NCI-H2171 (cell line): ENCODE data around the gene ICE1.
A peak's percentile ranks its signal among the peaks of the same experiment; 100 is the strongest.
"Not testable (repeated sequence)": the region's sequence is repeated elsewhere in the genome, so short reads cannot be mapped to it uniquely, and the experiment has no call there.

Experiments
- DNase-seq: peaks from one replicate; lab custom pipeline; 2025; lab: John Stamatoyannopoulos, UW

Gene ICE1

DNA sequence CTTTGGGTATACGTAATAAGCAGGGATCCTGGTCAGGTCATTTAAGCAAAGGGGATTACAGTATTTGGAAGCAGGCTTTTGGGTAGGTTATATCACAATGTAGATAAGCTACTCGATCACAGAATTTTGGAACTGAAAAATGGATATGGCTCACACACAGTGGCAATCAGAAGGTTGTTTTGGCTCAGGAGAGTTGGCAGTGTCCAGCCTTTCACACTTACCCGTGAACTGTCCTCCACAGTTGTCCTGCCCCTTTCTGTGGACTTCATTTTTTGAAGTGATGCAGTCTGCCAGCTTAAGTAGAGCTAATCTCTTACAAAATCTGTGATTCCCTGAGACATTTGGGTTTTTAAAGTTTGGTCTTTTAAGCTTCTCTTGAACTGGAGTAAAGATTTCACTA, 30.7 kb downstream of the ICE1 start:
- DNase-seq, result no peak

DNA sequence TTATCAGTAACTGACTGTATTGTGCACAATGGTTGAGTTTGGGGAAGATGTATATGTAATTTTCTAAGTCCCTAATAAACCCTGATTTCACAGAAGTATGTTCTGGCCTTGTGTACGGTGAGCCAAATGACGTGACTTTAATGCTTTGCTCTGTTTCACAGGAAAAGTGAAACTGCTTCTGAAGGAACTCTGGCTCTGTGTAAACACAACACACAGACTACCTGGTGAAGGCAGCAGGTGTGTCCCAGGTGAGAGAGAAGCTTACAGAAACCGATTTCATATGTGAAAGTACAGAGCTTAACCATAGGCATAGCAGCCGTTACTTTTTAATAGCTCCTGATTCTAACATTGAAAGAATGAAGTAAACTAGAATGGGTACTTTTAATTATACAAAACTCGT, 31.9 kb downstream of the ICE1 start:
- no peak for DNase-seq

DNA sequence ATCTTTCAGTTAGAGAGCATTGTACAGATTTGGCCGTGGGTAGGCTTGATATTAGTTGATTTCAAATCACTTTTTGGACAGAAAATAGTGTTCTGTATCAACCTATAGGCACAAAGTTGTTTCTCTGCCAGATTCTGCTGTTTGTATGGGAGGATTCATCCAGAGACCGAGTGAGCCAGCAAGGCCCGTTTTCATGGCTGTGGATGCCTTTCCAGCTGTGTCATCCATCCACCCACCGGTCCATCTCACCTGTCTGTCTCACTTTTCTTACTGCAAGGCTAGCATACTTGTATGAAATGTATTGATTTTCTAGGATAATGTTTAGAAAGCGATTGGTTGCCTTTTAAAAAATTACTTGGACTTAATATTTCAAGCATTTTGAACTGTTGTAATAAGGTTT, 34.4 kb downstream of the ICE1 start:
- DNase-seq, result no peak

DNA sequence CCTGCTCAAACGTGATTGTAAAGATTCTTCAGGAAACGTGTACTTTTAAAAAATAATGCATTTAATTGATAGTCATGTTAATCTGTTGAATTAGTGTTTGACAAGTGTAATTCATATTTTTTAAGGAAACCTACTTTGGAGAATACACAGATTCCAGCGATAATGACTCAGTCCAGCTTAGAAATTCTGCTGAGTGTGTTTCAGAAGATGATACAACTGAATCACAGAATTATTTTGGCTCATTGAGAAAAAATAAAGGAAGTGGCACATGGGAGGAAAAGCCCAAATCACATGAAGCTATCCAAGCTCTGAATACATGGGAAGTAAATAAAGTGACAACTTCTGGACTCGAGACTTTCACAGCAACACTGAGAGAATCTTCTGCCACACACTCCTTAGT, 37.8 kb downstream of the ICE1 start:
- DNase-seq, result no peak

DNA sequence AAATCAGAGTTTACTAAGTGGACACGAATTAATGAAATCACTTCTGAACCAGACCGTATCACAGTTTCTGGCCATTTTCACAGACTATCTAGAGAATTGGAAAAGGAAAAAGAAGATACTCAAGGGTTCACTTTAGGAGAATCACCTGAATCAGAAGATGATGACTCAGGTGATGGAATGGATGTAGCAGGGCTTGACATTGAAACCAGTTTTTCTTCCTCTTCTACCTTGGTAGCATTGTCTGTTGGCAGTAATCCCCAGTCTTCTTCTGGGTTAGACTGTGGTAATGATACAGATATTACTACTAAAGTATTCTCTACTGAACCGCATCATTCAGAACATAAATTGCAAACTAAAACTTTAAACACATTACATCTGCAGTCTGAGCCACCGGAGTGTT, 38.5 kb downstream of the ICE1 start:
- no peak for DNase-seq

DNA sequence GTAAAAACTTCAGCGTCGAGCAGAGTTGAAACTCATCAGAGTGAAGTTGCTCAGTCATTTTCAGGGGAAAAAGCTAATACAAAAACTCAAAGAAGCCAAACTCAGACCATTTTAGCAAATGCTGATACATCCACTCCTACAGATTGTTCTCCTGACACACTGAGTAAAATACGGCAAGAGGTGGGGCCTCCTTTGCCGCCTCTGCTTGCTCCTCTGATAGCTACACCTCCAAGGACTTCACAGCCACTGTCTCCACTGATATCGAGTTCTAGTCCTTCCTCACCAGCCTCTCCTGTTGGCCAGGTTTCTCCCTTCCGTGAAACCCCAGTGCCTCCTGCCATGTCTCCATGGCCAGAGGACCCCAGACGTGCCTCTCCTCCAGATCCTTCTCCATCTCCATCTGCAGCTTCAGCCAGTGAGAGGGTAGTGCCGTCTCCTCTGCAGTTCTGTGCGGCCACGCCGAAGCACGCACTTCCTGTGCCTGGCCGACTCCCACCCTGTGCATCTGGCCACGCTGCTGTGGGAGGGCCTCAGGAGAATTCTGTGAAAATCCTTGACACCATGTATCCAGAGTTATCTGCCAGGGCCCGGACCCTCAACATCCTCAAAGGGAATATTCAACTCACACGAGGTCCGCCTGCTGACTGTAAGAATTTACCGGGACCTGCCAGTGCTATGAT, 41.7 kb downstream of the ICE1 start:
- DNase-seq, result no peak

DNA sequence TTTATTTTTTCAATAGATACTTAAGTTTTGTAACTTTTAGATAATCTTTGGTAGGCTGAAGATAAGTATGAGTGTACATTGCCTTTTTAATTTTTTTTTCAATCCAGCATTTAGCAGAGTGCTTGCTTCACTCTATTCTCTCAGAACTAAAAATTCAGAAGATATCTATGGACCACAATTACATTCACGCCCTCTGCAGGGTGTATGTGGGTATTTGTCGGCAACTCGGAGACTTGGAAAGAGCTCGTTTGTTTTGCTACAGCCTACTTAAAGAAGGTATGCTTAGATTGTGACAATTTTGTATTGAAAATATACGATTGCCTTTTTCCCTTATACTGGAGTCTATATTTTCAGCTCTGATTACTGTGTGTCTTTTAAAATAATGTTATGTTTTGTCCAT, 43.8 kb downstream of the ICE1 start:
- no peak for DNase-seq

DNA sequence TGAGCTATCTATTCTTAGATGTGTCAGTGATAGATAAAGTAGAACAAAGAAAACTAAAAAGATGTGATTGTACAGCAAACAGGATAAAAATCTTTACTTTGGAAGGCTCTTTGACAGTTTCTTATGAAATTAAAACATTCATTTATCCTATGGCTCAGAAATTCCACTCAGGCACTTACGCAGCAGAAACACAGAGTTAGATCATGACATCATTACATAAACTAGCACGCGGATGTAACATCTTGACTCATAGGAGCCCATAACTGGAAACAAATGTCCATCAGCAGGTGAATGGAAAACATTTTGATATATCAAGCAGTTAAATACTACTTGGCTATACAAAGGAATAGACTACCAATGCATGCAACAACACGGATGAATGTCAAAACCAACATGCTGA, 45.3 kb downstream of the ICE1 start:
- DNase-seq, result no peak

DNA sequence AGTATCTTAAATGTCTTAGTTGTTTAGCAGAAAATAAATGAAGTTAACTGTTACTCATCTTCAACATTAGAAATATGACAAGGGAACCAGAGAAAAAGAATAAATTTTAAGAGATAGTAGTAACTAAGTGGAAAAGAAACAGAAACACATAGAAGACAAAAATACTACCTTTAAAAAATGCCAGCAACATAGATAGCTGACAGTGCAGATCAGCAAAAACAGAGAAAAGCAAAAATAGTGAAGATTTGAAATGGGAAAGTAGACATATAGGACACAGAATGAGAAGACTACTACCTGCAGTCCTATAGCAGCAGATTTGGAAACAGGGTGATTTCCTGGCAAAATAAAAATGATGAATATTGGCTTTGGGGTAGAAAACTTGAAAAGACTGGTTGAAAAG, 48.5 kb downstream of the ICE1 start:
- no peak for DNase-seq

DNA sequence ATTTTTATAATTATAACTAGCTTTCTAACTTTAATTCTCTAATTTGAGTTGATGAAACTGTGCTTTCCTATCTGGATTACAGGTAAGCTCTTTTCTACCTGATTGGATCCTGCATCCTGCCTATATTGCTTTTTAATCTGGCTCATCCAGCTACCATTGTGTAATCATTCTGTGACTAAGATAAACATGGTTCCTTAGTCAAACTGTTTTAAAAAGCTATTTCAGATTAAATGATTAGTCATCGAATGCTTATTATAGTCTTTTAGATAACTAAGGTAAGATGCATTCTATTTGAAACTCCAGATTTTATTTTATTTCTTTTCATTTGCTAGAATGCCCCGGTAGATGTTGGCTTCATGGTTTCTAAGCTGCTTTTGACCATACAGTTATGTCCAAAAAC, 50.7 kb downstream of the ICE1 start:
- DNase-seq, result no peak

DNA sequence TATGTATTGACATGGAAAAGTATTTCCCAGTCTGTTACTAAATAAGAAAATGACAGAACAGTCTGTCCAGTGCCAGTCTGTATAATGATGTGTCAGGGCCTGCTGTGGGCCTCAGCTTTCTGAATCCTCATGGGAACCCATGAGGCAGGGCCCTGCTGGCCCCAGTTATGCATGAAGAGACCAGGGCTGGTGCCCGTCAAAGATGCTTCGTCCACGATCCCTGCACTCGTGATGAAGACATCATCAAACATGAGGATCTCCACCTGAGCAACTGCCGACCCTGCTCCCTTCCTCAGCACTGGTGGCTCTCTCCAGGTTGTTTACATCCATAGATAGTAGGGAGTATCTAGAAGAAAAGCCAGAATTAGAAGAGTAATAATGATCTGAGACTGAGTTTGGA, 52.5 kb downstream of the ICE1 start:
- no peak for DNase-seq

DNA sequence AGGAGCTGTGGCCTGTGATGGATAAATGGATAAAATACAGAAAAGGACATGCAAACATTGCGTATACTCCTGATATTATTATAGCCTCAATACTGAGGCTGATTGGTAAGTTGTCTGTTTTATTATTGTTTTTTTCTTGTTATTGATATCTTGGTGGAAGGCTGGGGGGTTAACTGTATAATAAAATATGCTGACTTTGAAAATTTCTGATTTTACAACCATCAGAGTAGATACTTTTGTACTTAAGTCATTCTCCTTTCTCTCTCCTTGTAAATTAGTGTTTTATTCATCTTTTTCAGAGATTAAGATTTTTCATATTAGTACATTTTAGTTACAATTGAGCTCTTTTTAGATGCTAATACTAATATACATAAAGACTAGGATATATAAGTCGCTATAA, 53.5 kb downstream of the ICE1 start:
- no peak for DNase-seq

DNA sequence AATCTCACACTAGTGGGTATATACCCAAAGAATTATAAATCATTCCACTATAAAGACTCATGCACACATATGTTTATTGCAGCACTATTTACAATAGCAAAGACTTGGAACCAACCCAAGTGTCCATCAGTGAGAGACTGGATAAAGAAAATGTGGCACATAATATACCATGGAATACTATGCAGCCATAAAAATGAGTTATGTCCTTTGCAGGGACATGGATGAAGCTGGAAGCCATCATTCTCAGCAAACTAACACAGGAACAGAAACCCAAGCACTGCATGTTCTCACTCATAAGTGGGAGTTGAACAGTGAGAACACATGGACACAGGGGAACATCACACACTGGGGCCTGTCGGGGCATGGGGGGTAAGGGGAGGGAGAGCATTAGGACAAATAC, 57.1 kb downstream of the ICE1 start:
- DNase-seq, result not testable (repeated sequence)

DNA sequence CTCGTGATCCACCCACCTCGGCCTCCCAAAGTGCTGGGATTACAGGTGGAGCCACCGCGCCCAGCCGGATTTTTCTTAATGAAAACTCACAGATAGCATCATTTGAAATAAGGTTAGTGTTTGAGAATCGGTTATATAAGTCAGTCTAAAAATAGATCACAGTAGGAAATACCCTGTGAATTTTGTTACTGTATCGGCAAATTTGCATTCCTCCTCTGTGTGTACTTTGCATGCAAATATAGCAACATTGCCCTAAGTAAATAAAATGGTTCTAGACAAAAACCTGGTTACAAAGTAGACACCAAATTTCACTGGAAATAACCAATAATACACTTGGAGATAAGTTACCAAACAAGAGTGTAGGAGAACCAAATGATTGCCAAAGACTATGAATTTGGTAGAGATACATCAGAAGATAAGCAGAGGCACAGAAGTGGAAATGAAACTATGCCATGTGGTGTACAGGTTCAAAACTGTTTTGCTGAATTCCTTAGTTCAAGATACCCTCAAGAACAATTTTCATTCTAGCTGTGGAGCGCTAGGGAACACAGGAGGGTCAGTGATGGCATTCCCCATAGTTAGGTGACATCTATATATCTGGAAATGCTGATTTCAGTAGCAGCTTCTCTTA, 58.1 kb downstream of the ICE1 start:
- no peak for DNase-seq

DNA sequence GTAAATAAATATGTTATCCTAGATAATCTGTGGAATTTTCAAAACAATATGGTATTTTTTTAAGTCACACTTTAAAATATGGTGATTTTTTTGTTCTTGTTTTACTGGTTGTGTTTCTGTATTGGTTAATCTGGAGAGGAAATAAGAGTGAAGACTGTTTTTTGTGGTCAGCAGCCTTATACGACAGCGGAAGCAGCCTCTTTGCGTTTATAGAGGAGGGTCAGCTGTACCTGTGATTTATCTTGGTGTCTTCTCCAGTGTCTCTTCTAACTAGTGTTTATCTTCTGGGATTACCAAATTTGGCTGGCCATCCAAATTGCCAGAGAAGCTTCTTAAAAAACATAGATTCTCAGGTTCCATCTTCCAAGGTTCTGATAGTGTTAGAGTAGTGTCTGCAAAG, 58.7 kb downstream of the ICE1 start:
- DNase-seq, result no peak

DNA sequence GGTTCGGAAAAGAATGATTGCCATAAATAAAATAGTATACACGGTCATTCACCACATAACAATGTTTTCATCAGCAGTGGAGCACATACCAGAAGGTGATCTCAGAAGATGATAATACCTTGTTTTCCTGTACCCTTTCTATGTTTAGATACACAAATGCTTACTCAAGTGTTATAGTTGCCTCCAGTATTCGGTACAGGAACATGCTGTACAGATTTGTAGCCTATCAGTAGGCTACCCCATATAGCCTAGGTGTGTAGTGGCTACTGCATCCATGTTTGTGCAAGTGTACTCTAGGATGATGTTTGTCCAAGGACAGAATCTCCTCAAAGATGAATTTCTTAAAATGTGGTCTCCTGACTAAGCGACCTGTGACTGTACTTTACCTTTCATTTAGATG, 59.2 kb downstream of the ICE1 start:
- no peak for DNase-seq

DNA sequence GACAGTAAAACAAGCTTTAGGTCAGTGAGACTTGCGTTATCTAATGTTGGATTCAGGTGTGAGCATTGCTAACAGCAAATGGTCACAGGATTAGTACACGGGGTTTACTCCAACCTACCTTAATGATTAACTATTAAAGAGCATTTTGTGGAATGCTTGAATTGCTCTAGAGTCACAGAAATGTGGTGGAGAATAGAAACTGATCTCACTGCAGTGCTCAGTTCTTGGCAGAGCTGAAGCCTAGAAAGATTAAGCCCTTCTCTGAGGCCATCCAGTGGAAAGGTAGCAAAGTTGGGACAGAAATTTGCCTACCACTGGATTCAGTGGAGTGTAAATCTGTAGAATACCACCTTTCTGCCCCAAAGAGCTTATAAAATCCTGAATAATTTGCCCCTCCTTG, 60.9 kb downstream of the ICE1 start:
- DNase-seq, result no peak

DNA sequence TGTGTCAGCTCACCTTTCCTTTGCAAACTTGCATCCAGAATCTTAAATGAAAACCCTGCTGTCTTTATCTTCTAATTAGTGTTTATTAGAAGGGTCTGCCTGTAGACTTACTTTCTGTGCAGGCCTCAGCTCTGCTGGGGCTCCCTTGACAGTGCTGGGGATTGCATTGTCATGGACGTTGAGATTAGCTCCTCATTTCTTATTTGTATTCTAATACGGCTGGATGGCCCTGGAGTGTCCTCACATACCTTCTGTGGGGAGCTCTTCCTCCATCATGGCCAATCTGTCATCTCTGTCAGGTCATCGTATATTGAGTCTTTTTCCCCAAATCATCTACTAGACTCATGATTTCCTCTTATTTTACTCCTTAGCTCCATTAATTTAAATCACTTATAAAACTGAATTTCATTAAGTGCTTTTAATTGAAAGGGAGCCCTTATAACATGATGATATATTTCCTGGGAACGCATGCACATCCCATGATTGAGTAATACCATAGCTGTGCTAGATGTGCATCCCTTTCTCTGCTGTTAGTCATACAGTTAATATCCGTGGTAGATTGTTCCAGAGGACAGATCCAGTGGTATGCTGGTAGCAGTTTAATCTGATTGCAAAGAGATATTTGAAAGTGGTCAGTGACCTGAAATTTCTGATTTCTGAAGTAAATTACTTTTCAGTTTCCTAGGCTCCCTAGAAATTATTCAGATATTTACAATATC, 61.6 kb downstream of the ICE1 start:
- no peak for DNase-seq

DNA sequence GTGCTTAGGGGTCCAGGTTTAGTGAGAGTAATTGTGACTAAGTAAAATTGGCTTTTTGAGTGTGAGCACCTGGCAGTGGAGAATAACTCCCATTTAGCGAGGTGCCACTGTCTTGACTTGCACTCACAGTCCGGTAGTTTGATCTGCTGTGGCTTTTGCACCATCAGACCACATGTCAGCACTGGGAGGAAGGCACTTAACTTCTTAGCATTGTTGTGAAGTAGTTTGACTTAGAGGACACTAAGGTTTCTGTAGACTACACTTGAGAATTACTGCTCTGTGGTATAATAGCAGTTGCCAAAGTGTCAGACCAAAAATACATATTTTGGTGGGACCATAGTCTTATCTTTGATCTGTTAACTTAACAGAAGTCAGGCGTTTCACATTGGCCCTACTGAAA, 63.6 kb downstream of the ICE1 start:
- DNase-seq, result no peak

DNA sequence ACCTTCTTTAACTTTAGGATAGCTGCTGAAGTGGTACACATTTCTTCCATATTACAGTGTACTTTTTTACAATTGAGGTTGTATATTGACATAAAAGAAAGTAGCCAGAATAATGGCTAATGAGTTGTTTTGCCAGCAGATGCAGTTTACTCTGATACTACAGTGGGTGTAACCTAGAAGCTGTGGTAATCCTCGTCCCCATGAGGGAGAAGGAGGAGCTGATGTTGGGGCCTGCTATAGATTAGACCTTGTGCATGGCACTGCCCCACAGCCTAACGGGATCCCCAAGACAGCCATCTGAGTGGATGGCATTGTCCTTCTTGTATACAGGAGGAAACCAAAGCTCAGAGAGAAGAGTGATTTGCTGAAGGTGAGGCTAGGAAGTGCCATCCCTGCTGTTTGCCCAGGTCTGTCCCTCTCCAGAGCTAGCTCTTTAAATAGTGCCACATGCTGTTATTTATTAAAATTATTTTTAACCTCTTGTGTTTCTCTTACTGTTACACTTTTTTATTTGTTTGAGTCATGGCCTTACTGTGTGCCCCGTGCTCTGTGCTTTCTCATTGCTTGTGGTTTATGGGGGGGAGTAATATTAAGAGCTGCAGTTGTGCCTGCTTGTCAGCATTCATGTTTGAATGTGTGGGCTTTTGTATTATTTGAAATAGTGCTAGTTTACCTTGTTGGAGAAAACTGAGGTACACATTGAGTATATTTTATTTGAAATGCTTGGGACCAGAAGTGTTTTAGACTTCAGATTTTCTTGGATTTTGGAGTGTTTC, 65.3 kb downstream of the ICE1 start:
- DNase-seq, result no peak

DNA sequence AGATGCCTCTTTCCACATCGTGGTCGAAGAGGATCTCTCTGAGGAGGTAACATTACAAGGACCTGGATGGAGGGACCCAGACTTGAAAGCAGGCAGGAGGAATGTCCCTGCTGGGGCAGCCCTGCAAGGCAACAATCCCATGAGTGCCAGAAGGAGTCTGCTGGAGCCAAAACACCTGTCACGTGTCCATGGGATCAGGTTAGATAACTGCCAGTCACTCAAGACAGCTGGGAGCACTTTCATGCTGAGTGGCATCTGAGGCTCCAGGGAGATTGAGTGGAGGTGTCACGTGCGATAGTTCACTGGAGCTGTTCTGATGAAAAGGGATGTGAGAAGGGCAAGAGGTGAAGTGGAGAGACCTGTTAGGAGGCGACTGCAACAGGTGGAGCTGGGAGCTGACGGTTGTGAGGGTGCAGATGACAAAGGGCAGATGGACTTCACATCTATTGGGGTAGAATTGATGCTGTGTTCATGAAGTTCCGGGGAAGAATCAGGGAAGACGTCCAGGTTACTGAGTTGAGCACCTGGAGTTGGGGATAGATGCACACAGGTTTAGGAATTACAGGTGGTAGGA, 68.4 kb downstream of the ICE1 start:
- DNase-seq, result peak; percentile 77
